ENCODE data around the gene MAPT.
"Not testable (repeated sequence)": the region's sequence is repeated elsewhere in the genome, so short reads cannot be mapped to it uniquely, and the experiment has no call there.

MAPT gene

DNA sequence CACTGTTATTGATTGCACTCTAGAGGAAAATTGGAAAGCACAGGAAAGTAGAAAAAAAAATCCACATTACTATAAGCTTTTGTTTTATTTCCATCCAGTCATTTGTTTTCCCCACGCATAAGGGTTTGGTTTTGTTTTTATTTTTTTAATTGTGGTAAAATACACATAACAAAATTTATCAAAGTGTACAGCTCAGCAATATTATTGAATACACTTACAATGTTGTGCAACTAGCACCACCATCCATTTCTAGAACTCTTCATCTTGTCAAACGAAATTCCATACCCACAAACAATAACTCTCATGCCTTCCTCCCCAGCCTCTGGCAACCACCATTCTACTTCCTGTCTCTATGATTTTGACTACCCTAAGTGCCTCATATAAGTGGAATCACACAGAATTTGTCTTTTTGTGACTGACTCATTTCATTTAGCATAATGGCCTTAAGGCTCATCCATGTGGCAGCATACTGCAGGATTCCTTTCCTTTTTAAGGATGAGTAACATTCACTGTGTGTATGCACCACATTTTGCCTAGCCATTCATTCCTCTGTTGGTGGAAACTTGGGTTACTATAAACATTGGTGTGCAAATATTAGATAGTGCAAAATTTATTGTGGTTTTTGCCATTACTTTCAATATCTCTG is 38.5 kb upstream of the MAPT start:
- DNase-seq: no peak
- Mint-ChIP-seq H3K9me3 (no peaks in the 10 kb centered on the region), H3K27me3 (ENCODE audit: low read depth, poor library complexity) (peaks cover 54% of the 10 kb centered on the region), H3K4me1 (no peaks in the 10 kb centered on the region), H3K4me3 (no peak overlapping the region), H3K36me3 (ENCODE audit: low read depth) (no peaks in the 10 kb centered on the region), H3K27ac (no peak overlapping the region)
- TF ChIP-seq, protein P1, sequence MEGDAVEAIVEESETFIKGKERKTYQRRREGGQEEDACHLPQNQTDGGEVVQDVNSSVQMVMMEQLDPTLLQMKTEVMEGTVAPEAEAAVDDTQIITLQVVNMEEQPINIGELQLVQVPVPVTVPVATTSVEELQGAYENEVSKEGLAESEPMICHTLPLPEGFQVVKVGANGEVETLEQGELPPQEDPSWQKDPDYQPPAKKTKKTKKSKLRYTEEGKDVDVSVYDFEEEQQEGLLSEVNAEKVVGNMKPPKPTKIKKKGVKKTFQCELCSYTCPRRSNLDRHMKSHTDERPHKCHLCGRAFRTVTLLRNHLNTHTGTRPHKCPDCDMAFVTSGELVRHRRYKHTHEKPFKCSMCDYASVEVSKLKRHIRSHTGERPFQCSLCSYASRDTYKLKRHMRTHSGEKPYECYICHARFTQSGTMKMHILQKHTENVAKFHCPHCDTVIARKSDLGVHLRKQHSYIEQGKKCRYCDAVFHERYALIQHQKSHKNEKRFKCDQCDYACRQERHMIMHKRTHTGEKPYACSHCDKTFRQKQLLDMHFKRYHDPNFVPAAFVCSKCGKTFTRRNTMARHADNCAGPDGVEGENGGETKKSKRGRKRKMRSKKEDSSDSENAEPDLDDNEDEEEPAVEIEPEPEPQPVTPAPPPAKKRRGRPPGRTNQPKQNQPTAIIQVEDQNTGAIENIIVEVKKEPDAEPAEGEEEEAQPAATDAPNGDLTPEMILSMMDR (IDR thresholded peaks at IDR 0.05): no peak

DNA sequence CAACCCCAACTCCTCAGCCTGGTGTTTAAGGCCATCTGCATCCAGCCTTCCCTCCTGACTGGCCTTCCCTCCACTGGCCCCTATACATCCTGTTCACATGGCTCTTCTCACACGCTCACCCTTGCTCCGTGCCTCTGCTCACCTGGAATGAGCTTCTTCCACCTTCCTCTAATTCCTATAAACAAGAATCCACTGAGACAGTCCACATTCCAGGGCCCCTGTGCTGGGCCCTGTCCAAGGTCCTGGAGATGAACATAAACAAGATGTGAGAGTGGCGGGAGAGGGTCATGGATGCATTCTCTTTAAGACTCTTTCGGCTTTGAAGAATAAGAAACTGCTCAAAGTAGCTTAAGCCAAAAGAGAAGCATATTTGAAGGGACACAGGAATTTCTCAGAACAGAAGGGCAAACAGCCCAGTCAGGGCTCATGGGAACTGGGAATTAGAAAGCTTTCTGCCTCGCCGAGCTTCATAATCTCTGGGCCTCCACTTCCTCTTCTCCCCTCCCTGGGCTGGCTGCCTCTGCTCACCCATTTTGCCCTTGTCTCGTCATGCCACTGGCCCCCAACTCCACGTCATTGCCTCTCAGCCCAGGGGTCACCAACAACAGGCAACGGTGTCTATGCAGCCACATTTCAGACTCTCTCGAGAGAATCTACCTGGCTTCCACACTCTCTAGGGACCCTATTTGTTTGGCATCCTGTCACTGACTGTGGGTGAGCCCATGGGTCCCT is 36.2 kb upstream of the MAPT start:
- Mint-ChIP-seq H3K9me3 (peaks cover 4% of the 10 kb centered on the region), H3K4me3 (no peak overlapping the region), H3K27ac (no peak overlapping the region), H3K27me3 (ENCODE audit: low read depth, poor library complexity) (peaks cover 50% of the 10 kb centered on the region), H3K4me1 (no peaks in the 10 kb centered on the region), H3K36me3 (ENCODE audit: low read depth) (no peaks in the 10 kb centered on the region)
- peak; percentile 79 for DNase-seq
- TF ChIP-seq, protein P1 (IDR thresholded peaks at IDR 0.05): no peak

DNA sequence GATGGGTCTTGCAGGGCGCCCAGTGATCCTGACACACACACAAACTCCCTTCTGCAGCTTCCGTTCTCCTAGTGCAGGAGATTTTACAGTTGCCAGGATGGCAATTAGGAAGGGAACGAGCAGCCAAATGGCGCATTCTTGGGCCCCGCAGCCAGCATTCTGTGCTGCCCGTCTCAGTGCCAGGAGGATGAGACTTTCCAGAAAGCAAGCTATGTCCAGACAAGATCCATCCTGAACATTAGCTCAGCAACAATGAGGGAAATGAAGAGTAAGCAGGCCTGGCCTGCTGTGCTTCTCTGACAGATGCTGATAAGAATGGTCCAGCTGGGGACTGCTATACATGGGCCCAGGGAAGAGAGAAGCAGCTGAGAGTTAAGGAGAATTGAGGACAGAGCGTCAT is 33.2 kb upstream of the MAPT start:
- no peak overlapping the region for H3K27ac Mint-ChIP-seq
- no peak overlapping the region for H3K4me3 Mint-ChIP-seq
- no peaks in the 10 kb centered on the region for H3K36me3 Mint-ChIP-seq (ENCODE audit: low read depth)

DNA sequence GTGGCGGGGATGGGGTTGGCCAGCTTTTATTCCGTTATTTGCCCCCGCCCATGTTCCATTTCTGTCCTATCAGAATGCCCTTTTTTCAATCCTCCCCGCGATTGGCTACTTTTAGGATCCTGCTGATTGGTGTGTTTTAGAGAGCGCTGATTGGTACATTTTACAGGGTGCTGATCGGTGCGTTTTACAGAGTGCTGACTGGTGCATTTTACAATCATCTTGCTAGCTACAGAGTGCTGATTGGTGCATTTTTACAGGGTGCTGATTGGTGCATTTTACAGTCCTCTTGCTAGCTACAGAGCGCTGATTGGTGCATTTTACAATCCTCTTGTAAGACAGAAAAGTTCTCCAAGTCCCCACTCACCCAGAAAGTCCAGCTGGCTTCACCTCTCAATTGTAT is 32.2 kb upstream of the MAPT start:
- not testable (repeated sequence) for H3K9me3 Mint-ChIP-seq; DNase-seq; H3K4me3 Mint-ChIP-seq; H3K4me1 Mint-ChIP-seq; H3K27ac Mint-ChIP-seq; H3K36me3 Mint-ChIP-seq (ENCODE audit: low read depth)
- peaks cover 58% of the 10 kb centered on the region for H3K27me3 Mint-ChIP-seq (ENCODE audit: low read depth, poor library complexity)

More for the DNA sequence above, 33.2 kb upstream of the MAPT start:
- DNase-seq: no peak
- TF ChIP-seq, protein P1 (IDR thresholded peaks at IDR 0.05): no peak
- H3K9me3 Mint-ChIP-seq: peaks cover 4% of the 10 kb centered on the region
- peaks cover 59% of the 10 kb centered on the region for H3K27me3 Mint-ChIP-seq (ENCODE audit: low read depth, poor library complexity)
- H3K4me1 Mint-ChIP-seq: no peaks in the 10 kb centered on the region

DNA sequence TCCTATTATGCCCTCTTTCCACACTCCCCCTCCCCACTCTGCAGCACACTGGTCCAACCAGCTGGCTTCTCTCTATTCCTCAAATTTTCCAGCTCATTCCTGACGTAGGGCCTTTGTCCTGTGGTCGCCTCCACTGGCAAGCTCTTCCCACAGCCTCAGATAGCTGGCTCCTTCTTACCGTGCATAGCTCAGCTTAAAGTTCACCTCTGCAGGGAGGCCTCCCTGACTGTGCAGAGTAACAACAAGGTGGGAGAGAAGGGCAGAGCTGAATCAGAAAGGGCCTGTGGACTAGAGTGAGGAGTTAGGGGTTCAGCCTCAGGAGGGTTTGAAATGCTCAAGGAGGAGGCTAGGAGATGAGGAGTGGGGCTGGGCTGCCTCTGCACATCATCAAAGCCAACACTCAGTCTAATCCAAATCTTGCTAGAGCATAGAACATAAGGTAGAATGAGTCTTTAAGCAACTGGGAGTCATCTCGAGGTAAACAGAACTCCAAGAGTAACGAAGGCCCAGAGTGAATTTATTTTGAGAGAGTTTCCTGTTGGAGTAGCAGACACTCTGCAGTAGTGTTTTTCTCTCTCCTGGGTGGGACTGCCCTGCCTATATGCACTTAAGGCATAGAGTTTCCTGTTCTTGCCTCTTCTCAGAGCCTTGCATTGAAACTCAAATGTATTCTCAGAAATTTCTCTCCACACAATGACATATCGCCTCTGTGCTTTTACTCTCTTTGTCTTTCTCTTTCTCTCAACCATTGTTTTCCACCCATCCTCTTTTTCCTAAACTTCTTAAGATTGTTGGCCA is 30.3 kb upstream of the MAPT start:
- no peak for DNase-seq
- TF ChIP-seq, protein P1 (IDR thresholded peaks at IDR 0.05): no peak
- H3K9me3 Mint-ChIP-seq: peaks cover 4% of the 10 kb centered on the region
- H3K27me3 Mint-ChIP-seq (ENCODE audit: low read depth, poor library complexity): peaks cover 42% of the 10 kb centered on the region
- H3K4me3 Mint-ChIP-seq: no peak overlapping the region
- no peaks in the 10 kb centered on the region for H3K36me3 Mint-ChIP-seq (ENCODE audit: low read depth)
- H3K4me1 Mint-ChIP-seq: peaks cover 17% of the 10 kb centered on the region
- no peak overlapping the region for H3K27ac Mint-ChIP-seq

DNA sequence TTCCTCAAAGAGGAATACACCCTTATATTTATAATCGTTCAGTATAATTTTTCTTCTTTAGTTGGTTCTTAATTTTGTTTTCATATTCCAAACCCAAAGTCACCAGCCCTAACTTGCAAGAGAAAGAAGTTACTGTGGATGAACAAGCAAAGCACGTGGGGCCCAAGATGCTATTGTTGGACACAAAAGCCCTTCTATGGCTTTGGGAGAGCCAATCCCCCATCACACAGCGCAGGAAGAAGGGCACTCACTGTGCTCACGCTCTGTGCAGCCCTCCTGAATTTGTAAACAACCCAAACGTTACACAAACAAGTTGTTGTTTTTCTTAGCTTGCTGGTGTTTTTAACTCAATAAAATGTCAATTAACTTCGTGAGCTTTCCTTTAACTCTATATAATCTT is 27.2 kb upstream of the MAPT start:
- TF ChIP-seq, protein P1 (IDR thresholded peaks at IDR 0.05): no peak
- no peak overlapping the region for H3K27ac Mint-ChIP-seq
- H3K4me3 Mint-ChIP-seq: no peak overlapping the region
- DNase-seq: no peak
- no peaks in the 10 kb centered on the region for H3K36me3 Mint-ChIP-seq (ENCODE audit: low read depth)
- no peaks in the 10 kb centered on the region for H3K9me3 Mint-ChIP-seq
- H3K4me1 Mint-ChIP-seq: peaks cover 42% of the 10 kb centered on the region
- H3K27me3 Mint-ChIP-seq (ENCODE audit: low read depth, poor library complexity): peaks cover 27% of the 10 kb centered on the region
